Lower lobe of right lung (tissue), 2 donors: ENCODE data around the gene RPTOR. TPM values are rescaled to one million over a fixed set of nuclear protein-coding genes. Genes with fewer than 3 reads are reported as not detected.

Source experiments
- ATAC-seq, 2 donors: fragments of 200-7000 bp; cut with Tn5 transposase; one replicate each; pipeline ENCODE4 v1.9.1; 2020 to 2022; ENCODE audit warnings: mild to moderate bottlenecking in 2 of 2, moderate library complexity in 2 of 2
- DNase-seq: peaks from one replicate; pipeline ENCODE4 v3.0.0-alpha.2; 2020
- H3K27ac ChIP-seq: fragments of 200-600 bp; one replicate; pipeline ENCODE4 v1.8.0; 2022
- H3K27me3 ChIP-seq: fragments of 200-600 bp; one replicate; pipeline ENCODE4 v1.8.0; 2022; ENCODE audit warnings: low read depth
- H3K36me3 ChIP-seq: fragments of 200-600 bp; one replicate; pipeline ENCODE4 v1.8.0; 2022; ENCODE audit warnings: mild to moderate bottlenecking
- H3K4me1 ChIP-seq: fragments of 200-600 bp; one replicate; pipeline ENCODE4 v1.8.0; 2022
- H3K4me3 ChIP-seq: fragments of 200-600 bp; one replicate; pipeline ENCODE4 v1.8.0; 2022; ENCODE audit warnings: mild to moderate bottlenecking
- H3K9me3 ChIP-seq: fragments of 200-600 bp; one replicate; pipeline ENCODE4 v1.8.0; 2022
- CTCF ChIP-seq: fragments of 200-600 bp; IDR thresholded peaks from one replicate; pipeline ENCODE4 v1.8.0; 2022; ENCODE audit warnings: antibody characterized with exemption, mild to moderate bottlenecking
- intact Hi-C: fragments of 100-400 bp; cut with DNase I; formaldehyde crosslinking; loops from one replicate; pipeline ENCODE4 v1.11.0; 2022
- total RNA-seq: library from RNA; stranded (reverse); fragmentation: NEBNext Ultra II Directional; extraction: Animal tissue kit (Norgen Biotek cat#: 25700); gene quantifications from one replicate; pipeline ENCODE4 v1.2.1, GENCODE V29; 2021
- donor health status: DM: no; HTN: yes; CAD: no; lungs with severe emphysema.

RPTOR gene
- total RNA-seq, 1 donor from 2014 or later: 34.0 TPM

GRCh38 chr17:80657561-80657960 lies 112.9 kb downstream of the RPTOR start:
- Histone ChIP-seq H3K27ac (no peak overlapping the region), H3K36me3 (no peaks in the 10 kb centered on the region), H3K9me3 (peaks cover 21% of the 10 kb centered on the region), H3K27me3 (no peaks in the 10 kb centered on the region), H3K4me3 (no peak overlapping the region), H3K4me1 (no peaks in the 10 kb centered on the region)
- intact Hi-C loops: no loop called here
- no peak for ATAC-seq
- no peak for DNase-seq
- no peak for TF ChIP-seq CTCF

GRCh38 chr17:80658821-80659220 lies 114.2 kb downstream of the RPTOR start:
- ATAC-seq: no peak
- Histone ChIP-seq H3K27me3 (no peaks in the 10 kb centered on the region), H3K9me3 (peaks cover 21% of the 10 kb centered on the region), H3K4me3 (no peak overlapping the region), H3K4me1 (peaks cover 8% of the 10 kb centered on the region), H3K36me3 (no peaks in the 10 kb centered on the region), H3K27ac (no peak overlapping the region)
- TF ChIP-seq CTCF: no peak
- intact Hi-C loops: no loop called here
- no peak for DNase-seq

- Histone ChIP-seq H3K27me3 (no peaks in the 10 kb centered on the region), H3K27ac (no peak overlapping the region), H3K4me3 (no peak overlapping the region), H3K4me1 (peaks cover 16% of the 10 kb centered on the region), H3K36me3 (no peaks in the 10 kb centered on the region), H3K9me3 (peaks cover 17% of the 10 kb centered on the region)
- intact Hi-C loops: no loop called here
- no peak for TF ChIP-seq CTCF
- ATAC-seq: no peak
- no peak for DNase-seq
These were observed 115.0 kb downstream of the RPTOR start for GRCh38 chr17:80659651-80660050.

- TF ChIP-seq CTCF: no peak
- H3K4me1 ChIP-seq: peaks cover 21% of the 10 kb centered on the region
- no peak overlapping the region for H3K4me3 ChIP-seq
- no peak for ATAC-seq
- H3K36me3 ChIP-seq: no peaks in the 10 kb centered on the region
- no peak overlapping the region for H3K27ac ChIP-seq
- no peaks in the 10 kb centered on the region for H3K27me3 ChIP-seq
- intact Hi-C loops: no loop called here
- H3K9me3 ChIP-seq: peaks cover 12% of the 10 kb centered on the region
- DNase-seq: no peak
These were observed 116.0 kb downstream of the RPTOR start for GRCh38 chr17:80660527-80661198.

- DNase-seq: no peak
- H3K27me3 ChIP-seq: no peaks in the 10 kb centered on the region
- H3K4me3 ChIP-seq: no peak overlapping the region
- no peaks in the 10 kb centered on the region for H3K36me3 ChIP-seq
- H3K9me3 ChIP-seq: peaks cover 3% of the 10 kb centered on the region
- no peak for TF ChIP-seq CTCF
- no peak overlapping the region for H3K27ac ChIP-seq
- intact Hi-C loops: no loop called here
- H3K4me1 ChIP-seq: peaks cover 21% of the 10 kb centered on the region
- no peak for ATAC-seq
These were observed 117.9 kb downstream of the RPTOR start for GRCh38 chr17:80662557-80662956.
